Hepatocyte (in vitro differentiated cells): ENCODE data around the gene SMIM20.

Experiments used
- EZH2 ChIP-seq: fragments of 200-600 bp; sonication (generic); IDR thresholded peaks from 2 replicates; pipeline ENCODE4 v1.6.1; 2016; ENCODE audit warnings: antibody characterized with exemption, mild to moderate bottlenecking, borderline replicate concordance
- TF ChIP-seq, protein P1 (sequence below): fragments of 200-600 bp; sonication (generic); IDR thresholded peaks from 2 replicates; pipeline ENCODE4 v1.5.1; 2016; ENCODE audit warnings: antibody characterized with exemption, mild to moderate bottlenecking; ENCODE audit not compliant: poor library complexity

DNA sequence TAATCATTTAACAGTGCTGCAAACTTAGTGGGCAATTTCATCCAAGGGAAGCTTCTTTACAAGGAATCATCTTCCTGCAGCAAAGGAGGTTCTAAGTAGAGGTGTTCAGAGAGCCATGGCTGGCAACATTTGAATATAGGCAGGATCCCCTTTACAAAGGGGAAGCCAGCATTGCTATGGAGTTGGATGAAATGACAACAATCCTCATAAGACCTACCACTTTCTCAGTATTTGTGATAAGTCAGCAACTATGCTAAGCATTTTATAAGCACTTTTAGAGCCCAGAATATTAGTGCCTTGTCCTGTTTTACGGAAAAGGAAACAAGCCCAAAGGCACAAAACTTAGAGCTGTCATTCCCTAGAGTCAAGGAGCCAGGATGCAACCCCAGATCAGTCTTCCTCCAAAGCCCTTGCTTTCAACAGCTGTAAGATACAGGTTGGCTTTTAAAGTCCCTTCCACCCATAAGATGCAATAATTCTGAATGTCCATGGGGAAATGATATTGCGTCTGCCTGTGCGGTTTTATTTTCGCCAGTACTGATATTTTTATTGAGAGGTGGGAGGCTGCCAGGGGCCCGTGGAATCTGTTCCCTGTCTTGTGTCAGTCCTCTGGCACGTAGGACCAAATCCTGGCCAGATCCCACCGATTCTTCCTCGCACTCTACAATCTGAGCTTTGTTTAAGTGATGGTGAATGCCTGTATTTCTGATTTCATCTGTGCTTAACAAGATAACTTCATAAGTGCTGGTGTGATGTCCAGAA, 59.1 kb downstream of the SMIM20 start:
- TF ChIP-seq, protein P1, sequence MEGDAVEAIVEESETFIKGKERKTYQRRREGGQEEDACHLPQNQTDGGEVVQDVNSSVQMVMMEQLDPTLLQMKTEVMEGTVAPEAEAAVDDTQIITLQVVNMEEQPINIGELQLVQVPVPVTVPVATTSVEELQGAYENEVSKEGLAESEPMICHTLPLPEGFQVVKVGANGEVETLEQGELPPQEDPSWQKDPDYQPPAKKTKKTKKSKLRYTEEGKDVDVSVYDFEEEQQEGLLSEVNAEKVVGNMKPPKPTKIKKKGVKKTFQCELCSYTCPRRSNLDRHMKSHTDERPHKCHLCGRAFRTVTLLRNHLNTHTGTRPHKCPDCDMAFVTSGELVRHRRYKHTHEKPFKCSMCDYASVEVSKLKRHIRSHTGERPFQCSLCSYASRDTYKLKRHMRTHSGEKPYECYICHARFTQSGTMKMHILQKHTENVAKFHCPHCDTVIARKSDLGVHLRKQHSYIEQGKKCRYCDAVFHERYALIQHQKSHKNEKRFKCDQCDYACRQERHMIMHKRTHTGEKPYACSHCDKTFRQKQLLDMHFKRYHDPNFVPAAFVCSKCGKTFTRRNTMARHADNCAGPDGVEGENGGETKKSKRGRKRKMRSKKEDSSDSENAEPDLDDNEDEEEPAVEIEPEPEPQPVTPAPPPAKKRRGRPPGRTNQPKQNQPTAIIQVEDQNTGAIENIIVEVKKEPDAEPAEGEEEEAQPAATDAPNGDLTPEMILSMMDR, result no peak
- TF ChIP-seq EZH2, result no peak
